ENCODE results near the gene ZFYVE28.

Gene ZFYVE28

GRCh38 chr4:2332201-2332975 lies 86.1 kb downstream of the ZFYVE28 start:
- H3K4me1 ChIP-seq = no peaks in the 10 kb centered on the region
- H3K27ac ChIP-seq = no peak overlapping the region
- TF ChIP-seq, protein P1, sequence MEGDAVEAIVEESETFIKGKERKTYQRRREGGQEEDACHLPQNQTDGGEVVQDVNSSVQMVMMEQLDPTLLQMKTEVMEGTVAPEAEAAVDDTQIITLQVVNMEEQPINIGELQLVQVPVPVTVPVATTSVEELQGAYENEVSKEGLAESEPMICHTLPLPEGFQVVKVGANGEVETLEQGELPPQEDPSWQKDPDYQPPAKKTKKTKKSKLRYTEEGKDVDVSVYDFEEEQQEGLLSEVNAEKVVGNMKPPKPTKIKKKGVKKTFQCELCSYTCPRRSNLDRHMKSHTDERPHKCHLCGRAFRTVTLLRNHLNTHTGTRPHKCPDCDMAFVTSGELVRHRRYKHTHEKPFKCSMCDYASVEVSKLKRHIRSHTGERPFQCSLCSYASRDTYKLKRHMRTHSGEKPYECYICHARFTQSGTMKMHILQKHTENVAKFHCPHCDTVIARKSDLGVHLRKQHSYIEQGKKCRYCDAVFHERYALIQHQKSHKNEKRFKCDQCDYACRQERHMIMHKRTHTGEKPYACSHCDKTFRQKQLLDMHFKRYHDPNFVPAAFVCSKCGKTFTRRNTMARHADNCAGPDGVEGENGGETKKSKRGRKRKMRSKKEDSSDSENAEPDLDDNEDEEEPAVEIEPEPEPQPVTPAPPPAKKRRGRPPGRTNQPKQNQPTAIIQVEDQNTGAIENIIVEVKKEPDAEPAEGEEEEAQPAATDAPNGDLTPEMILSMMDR (IDR thresholded peaks at IDR 0.05) = no peak
- H3K27me3 ChIP-seq (ENCODE audit: control insufficient read depth, insufficient read depth, low read length) = no peaks in the 10 kb centered on the region
- no peaks in the 10 kb centered on the region for H3K9me3 ChIP-seq (ENCODE audit: control insufficient read depth, low read length)
- no peaks in the 10 kb centered on the region for H3K79me2 ChIP-seq
- no peaks in the 10 kb centered on the region for H3K36me3 ChIP-seq (ENCODE audit: control insufficient read depth, insufficient read depth, low read length)
- no peak overlapping the region for H3K4me2 ChIP-seq (ENCODE audit: low read length)
- H3K4me3 ChIP-seq (ENCODE audit: low read depth, low read length) = no peak overlapping the region
- H3K9ac ChIP-seq = no peak overlapping the region
- H2AFZ ChIP-seq = no peak overlapping the region

GRCh38 chr4:2331519-2332200 lies 86.8 kb downstream of the ZFYVE28 start:
- Histone ChIP-seq H2AFZ (no peak overlapping the region), H3K36me3 (ENCODE audit: control insufficient read depth, insufficient read depth, low read length) (no peaks in the 10 kb centered on the region), H3K27me3 (ENCODE audit: control insufficient read depth, insufficient read depth, low read length) (no peaks in the 10 kb centered on the region), H3K27ac (no peak overlapping the region), H3K9ac (no peak overlapping the region), H3K79me2 (no peaks in the 10 kb centered on the region), H3K4me1 (no peaks in the 10 kb centered on the region), H3K9me3 (ENCODE audit: control insufficient read depth, low read length) (no peaks in the 10 kb centered on the region), H3K4me3 (ENCODE audit: low read depth, low read length) (no peak overlapping the region), H3K4me2 (ENCODE audit: low read length) (no peak overlapping the region)
- TF ChIP-seq, protein P1 (IDR thresholded peaks at IDR 0.05) = no peak

DNA sequence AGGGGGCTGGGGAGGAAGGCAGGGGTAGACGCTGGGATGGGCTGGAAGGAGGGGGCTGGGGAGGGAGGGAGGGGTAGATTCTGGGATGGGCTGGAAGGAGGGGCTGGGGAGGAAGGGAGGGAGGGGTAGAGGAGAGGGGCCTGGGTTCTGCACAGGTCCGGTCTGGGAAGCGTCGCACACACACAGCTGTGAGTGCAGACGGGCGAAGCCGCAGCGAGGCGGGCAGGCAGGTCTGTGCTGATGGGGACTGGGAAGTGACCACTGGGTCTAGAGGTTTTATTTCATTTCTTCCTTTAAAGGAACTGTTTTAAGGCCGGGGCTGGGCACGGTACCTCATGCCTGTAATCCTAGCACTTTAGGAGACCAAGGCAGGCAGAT lies 87.4 kb downstream of the ZFYVE28 start:
- H3K79me2 ChIP-seq = no peaks in the 10 kb centered on the region
- H3K4me1 ChIP-seq = no peaks in the 10 kb centered on the region
- no peaks in the 10 kb centered on the region for H3K27me3 ChIP-seq (ENCODE audit: control insufficient read depth, insufficient read depth, low read length)
- H3K9ac ChIP-seq = no peak overlapping the region
- H3K27ac ChIP-seq = no peak overlapping the region
- H2AFZ ChIP-seq = no peak overlapping the region
- no peak overlapping the region for H3K4me2 ChIP-seq (ENCODE audit: low read length)
- no peaks in the 10 kb centered on the region for H3K36me3 ChIP-seq (ENCODE audit: control insufficient read depth, insufficient read depth, low read length)
- no peaks in the 10 kb centered on the region for H3K9me3 ChIP-seq (ENCODE audit: control insufficient read depth, low read length)
- H3K4me3 ChIP-seq (ENCODE audit: low read depth, low read length) = no peak overlapping the region
- TF ChIP-seq, protein P1 (IDR thresholded peaks at IDR 0.05) = no peak

DNA sequence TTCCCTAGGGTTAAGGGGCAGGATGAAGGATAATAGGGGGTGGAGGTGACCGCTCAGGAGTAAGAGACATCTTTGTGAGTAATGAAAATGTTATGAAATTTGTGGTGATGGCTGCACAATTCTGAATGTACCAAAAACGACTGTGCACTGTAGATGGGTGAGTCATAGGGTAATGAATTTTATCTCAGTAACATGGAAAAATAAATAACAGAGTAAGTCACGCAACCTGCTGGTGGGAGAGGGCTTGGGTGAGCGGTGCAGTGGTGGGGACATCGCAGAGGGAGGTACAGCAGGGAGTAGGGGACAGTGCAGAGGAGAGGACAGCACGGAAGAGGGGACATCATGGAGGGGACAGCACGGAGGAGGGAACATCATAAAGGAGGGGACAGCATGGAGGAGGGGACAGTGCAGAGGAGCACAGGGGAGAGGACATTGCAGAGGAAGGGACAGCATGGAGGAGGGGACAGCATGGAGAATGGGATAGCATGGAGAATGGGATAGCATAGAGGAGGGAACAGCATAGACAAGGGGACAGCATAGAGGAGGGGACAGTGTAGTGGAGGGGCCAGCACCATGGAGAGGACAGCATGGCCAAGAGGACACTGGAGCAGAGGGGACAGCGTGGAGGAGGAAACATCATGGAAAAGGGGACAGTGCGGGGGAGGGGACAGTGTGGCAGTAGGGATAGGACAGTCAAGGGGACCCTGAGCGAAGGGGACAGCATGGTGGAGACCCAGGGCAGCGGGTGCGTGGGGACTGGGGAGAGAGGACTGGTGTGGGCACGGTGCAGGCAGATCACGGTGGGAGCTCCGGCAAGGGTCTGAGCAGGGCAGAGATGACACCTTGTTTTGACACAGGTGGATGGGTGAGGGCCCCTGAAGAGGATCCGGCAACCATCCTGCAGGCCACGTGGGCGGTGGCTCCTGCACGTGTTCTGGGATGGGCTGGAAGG lies 88.1 kb downstream of the ZFYVE28 start:
- Histone ChIP-seq H3K4me1 (no peaks in the 10 kb centered on the region), H2AFZ (no peak overlapping the region), H3K9me3 (ENCODE audit: control insufficient read depth, low read length) (no peaks in the 10 kb centered on the region), H3K4me2 (ENCODE audit: low read length) (no peak overlapping the region), H3K27ac (no peak overlapping the region), H3K79me2 (no peaks in the 10 kb centered on the region), H3K4me3 (ENCODE audit: low read depth, low read length) (no peak overlapping the region), H3K27me3 (ENCODE audit: control insufficient read depth, insufficient read depth, low read length) (no peaks in the 10 kb centered on the region), H3K36me3 (ENCODE audit: control insufficient read depth, insufficient read depth, low read length) (no peaks in the 10 kb centered on the region), H3K9ac (no peak overlapping the region)
- TF ChIP-seq, protein P1 (IDR thresholded peaks at IDR 0.05) = no peak
